H1 (cell line): ENCODE results near the gene NEK4. TPM values are rescaled to one million over a fixed set of nuclear protein-coding genes. Genes with fewer than 3 reads are reported as not detected.

Experiments
- CTCF ChIA-PET: fragments of 300-600 bp; sonication (Branson Sonifier 250); formaldehyde crosslinking; loops from one replicate; lab custom pipeline; 2021; ENCODE audit not compliant: partially characterized antibody; lab: Charles Lee
- POLR2A ChIA-PET: fragments of 300-600 bp; sonication (Branson Sonifier 250); formaldehyde crosslinking; loops from one replicate; lab custom pipeline; 2021; ENCODE audit warnings: inconsistent platforms; ENCODE audit not compliant: partially characterized antibody; lab: Charles Lee
- DNase-seq, 2 experiments: peaks; one replicate each; pipeline versions ENCODE4 v3.0.0 to v3.0.0-alpha.2; 2010 to 2022; ENCODE audit warnings: low spot score in 2 of 2, low read depth in 1 of 2, mixed read lengths in 1 of 2
- FAIRE-seq: peaks from 2 replicates; lab custom pipeline; 2011; peaks lifted over from hg19 to GRCh38; lab: Jason Lieb, UNC
- H2AFZ ChIP-seq: 2 replicates; pipeline ENCODE4 v1.8.1; 2012; ENCODE audit warnings: low read length, inconsistent platforms
- H2AK5ac ChIP-seq: 2 replicates; pipeline ENCODE4 v1.6.1; 2013; ENCODE audit warnings: low read depth, low read length
- H2BK120ac ChIP-seq: replicated peaks from 2 replicates; pipeline ENCODE3; 2013; ENCODE audit warnings: low read depth, low read length, inconsistent platforms
- H2BK12ac ChIP-seq: 2 replicates; pipeline ENCODE4 v1.6.1; 2013; ENCODE audit warnings: low read depth, low read length
- H2BK15ac ChIP-seq: 2 replicates; pipeline ENCODE4 v1.6.1; 2013; ENCODE audit warnings: low read length
- H2BK20ac ChIP-seq: 2 replicates; pipeline ENCODE4 v1.6.1; 2013; ENCODE audit warnings: low read length
- H2BK5ac ChIP-seq: 2 replicates; pipeline ENCODE4 v1.6.1; 2013; ENCODE audit warnings: low read depth, low read length
- H3K14ac ChIP-seq: 2 replicates; pipeline ENCODE4 v1.6.1; 2013; ENCODE audit warnings: inconsistent platforms; ENCODE audit not compliant: insufficient read length
- H3K18ac ChIP-seq: 2 replicates; pipeline ENCODE4 v1.6.1; 2013; ENCODE audit warnings: low read length; ENCODE audit errors: extremely low read depth
- H3K23ac ChIP-seq: 2 replicates; pipeline ENCODE4 v1.6.1; 2013; ENCODE audit warnings: inconsistent platforms; ENCODE audit not compliant: insufficient read length
- H3K23me2 ChIP-seq: 2 replicates; pipeline ENCODE4 v1.6.1; 2013; ENCODE audit warnings: low read depth, low read length
- H3K27ac ChIP-seq: 2 replicates; pipeline ENCODE4 v1.6.1; 2011; ENCODE audit warnings: low read depth, low read length, inconsistent platforms
- H3K27me3 ChIP-seq, 4 experiments: replicated peaks in 1 of 4; 1 replicate in 1 of 4; 2 replicates in 3 of 4; pipeline versions ENCODE4 v1.6.1 to v1.8.1; 2011 to 2013; ENCODE audit warnings: low read length in 3 of 4, mild to moderate bottlenecking in 3 of 4, inconsistent platforms in 2 of 4, mixed read lengths in 2 of 4, moderate library complexity in 1 of 4; ENCODE audit not compliant: control insufficient read depth in 3 of 4, insufficient read depth in 3 of 4; ENCODE audit errors: extremely low read depth in 1 of 4
- H3K36me3 ChIP-seq, 4 experiments: 2 replicates each; pipeline versions ENCODE4 v1.6.1 to v1.8.1; 2011 to 2013; ENCODE audit warnings: mild to moderate bottlenecking in 4 of 4, low read length in 3 of 4, moderate library complexity in 2 of 4, control low read depth in 1 of 4, inconsistent platforms in 1 of 4; ENCODE audit not compliant: insufficient read depth in 4 of 4, control insufficient read depth in 2 of 4
- H3K4ac ChIP-seq: replicated peaks from 2 replicates; pipeline ENCODE3; 2013; ENCODE audit warnings: low read length, low read depth, mixed read lengths, inconsistent platforms; ENCODE audit not compliant: insufficient read length
- H3K4me1 ChIP-seq, 4 experiments: replicated peaks in 1 of 4; 1 replicate in 1 of 4; 2 replicates in 3 of 4; pipeline versions ENCODE4 v1.6.1 to v1.8.1; 2011 to 2013; ENCODE audit warnings: low read length in 3 of 4, inconsistent platforms in 2 of 4, mixed read lengths in 1 of 4; ENCODE audit not compliant: insufficient read depth in 4 of 4, control insufficient read depth in 3 of 4
- H3K4me2 ChIP-seq, 2 experiments: 2 replicates each; pipeline versions ENCODE4 v1.6.1 to v1.8.1; 2011 to 2013; ENCODE audit warnings: low read depth in 2 of 2, low read length in 2 of 2, control low read depth in 1 of 2, inconsistent platforms in 1 of 2, mild to moderate bottlenecking in 1 of 2; ENCODE audit not compliant: insufficient read depth in 1 of 2
- H3K4me3 ChIP-seq, 4 experiments: fragments of 200-600, 300-600 bp in 1 of 4; sonication (generic), shearing (Covaris generic), sonication (Bioruptor Twin) in 1 of 4; 2 replicates each; pipeline versions ENCODE4 v1.5.1 to v1.8.1; 2011 to 2016; ENCODE audit warnings: low read length in 4 of 4, low read depth in 3 of 4, control low read depth in 2 of 4, inconsistent platforms in 2 of 4, mild to moderate bottlenecking in 2 of 4, mixed read lengths in 1 of 4, moderate library complexity in 1 of 4; ENCODE audit not compliant: insufficient read depth in 2 of 4; ENCODE audit errors: extremely low read depth in 1 of 4
- H3K56ac ChIP-seq: replicated peaks from 2 replicates; pipeline ENCODE3; 2013; ENCODE audit warnings: low read depth, mild to moderate bottlenecking, mixed read lengths, low read length, inconsistent platforms; ENCODE audit not compliant: insufficient read length
- H3K79me1 ChIP-seq: 2 replicates; pipeline ENCODE4 v1.6.1; 2013; ENCODE audit warnings: low read depth, low read length, control low read depth
- H3K79me2 ChIP-seq, 2 experiments: 2 replicates each; pipeline versions ENCODE4 v1.6.1 to v1.8.1; 2012 to 2013; ENCODE audit warnings: low read length in 2 of 2, mild to moderate bottlenecking in 2 of 2, inconsistent platforms in 1 of 2; ENCODE audit not compliant: insufficient read depth in 2 of 2, control insufficient read depth in 1 of 2
- H3K9ac ChIP-seq, 4 experiments: replicated peaks in 1 of 4; 1 replicate in 1 of 4; 2 replicates in 3 of 4; pipeline versions ENCODE4 v1.6.1 to v1.8.1; 2011 to 2013; ENCODE audit warnings: low read depth in 3 of 4, low read length in 3 of 4, control low read depth in 2 of 4, mild to moderate bottlenecking in 2 of 4, moderate library complexity in 2 of 4, inconsistent platforms in 1 of 4; ENCODE audit errors: extremely low read depth in 1 of 4
- H3K9me3 ChIP-seq, 2 experiments: 2 replicates each; pipeline versions ENCODE4 v1.6.1 to v1.8.1; 2012 to 2013; ENCODE audit warnings: mild to moderate bottlenecking in 2 of 2, moderate library complexity in 2 of 2, control low read depth in 1 of 2, inconsistent platforms in 1 of 2, low read depth in 1 of 2, low read length in 1 of 2, mixed read lengths in 1 of 2; ENCODE audit not compliant: insufficient read depth in 2 of 2
- H4K20me1 ChIP-seq, 2 experiments: replicated peaks in 1 of 2; 2 replicates each; pipeline versions ENCODE3 to v1.8.1; 2011 to 2013; ENCODE audit warnings: inconsistent platforms in 2 of 2, low read length in 2 of 2, mild to moderate bottlenecking in 1 of 2; ENCODE audit not compliant: insufficient read depth in 2 of 2, control insufficient read depth in 1 of 2
- H4K5ac ChIP-seq: 2 replicates; pipeline ENCODE4 v1.6.1; 2013; ENCODE audit warnings: low read length, low read depth, mixed read lengths, inconsistent platforms; ENCODE audit not compliant: insufficient read length
- H4K8ac ChIP-seq: 2 replicates; pipeline ENCODE4 v1.8.0; 2013; ENCODE audit warnings: mild to moderate bottlenecking, moderate library complexity, low read length, inconsistent platforms; ENCODE audit not compliant: insufficient read depth; ENCODE audit errors: extremely low read depth
- H4K91ac ChIP-seq: replicated peaks from 2 replicates; pipeline ENCODE3; 2013; ENCODE audit warnings: low read length, mixed read lengths, inconsistent platforms; ENCODE audit not compliant: insufficient read length
- ASH2L ChIP-seq: fragments of 200-600, 300-600 bp; sonication (generic); IDR thresholded peaks from one replicate; pipeline ENCODE4 v1.7.1; 2017; ENCODE audit warnings: low read length
- ATF3 ChIP-seq: IDR thresholded peaks from 2 replicates; pipeline ENCODE4 v1.6.1; 2011; ENCODE audit warnings: low read depth, mild to moderate bottlenecking, low read length; ENCODE audit not compliant: insufficient read depth
- BCL11A ChIP-seq, 2 experiments: IDR thresholded peaks; one replicate each; pipeline ENCODE4 v1.6.1; 2011; ENCODE audit warnings: low read depth in 2 of 2, low read length in 2 of 2, mild to moderate bottlenecking in 2 of 2
- CBX5 ChIP-seq: fragments of 300-800, 300-1000 bp; sonication (generic); IDR thresholded peaks from 2 replicates; pipeline ENCODE4 v1.7.1; 2016; ENCODE audit warnings: antibody characterized with exemption, low read length, low read depth
- CHD2 ChIP-seq: IDR thresholded peaks from 2 replicates; pipeline ENCODE4 v1.6.1; 2012; ENCODE audit warnings: low read length, improper control_type of control experiment
- CTCF ChIP-seq, 3 experiments: IDR thresholded peaks; 1 replicate in 2 of 3; 2 replicates in 1 of 3; pipeline versions ENCODE4 v1.5.1 to v1.6.1; 2011; ENCODE audit warnings: low read length in 3 of 3, mild to moderate bottlenecking in 3 of 3, inconsistent platforms in 2 of 3, low read depth in 1 of 3, moderate library complexity in 1 of 3; ENCODE audit not compliant: insufficient read depth in 1 of 3; ENCODE audit errors: control extremely low read depth in 1 of 3
- JUND ChIP-seq: IDR thresholded peaks from 2 replicates; pipeline ENCODE4 v1.6.1; 2011; ENCODE audit warnings: mild to moderate bottlenecking, improper control_type of control experiment, low read length
- PHF8 ChIP-seq: fragments of 200-600 bp; sonication (generic); conservative IDR thresholded peaks from 2 replicates; pipeline ENCODE4 v1.7.1; 2012; ENCODE audit warnings: low read depth, mild to moderate bottlenecking, inconsistent platforms, low read length, moderate library complexity
- RXRA ChIP-seq: IDR thresholded peaks from 2 replicates; pipeline ENCODE4 v1.6.1; 2011; ENCODE audit warnings: low read depth, mild to moderate bottlenecking, low read length, moderate library complexity; ENCODE audit not compliant: insufficient read depth
- WGBS, 2 experiments: shearing (Covaris generic) in 1 of 2; methylation state at CpG; one replicate each; pipeline versions ENCODE4 v1.1.6 to v1.1.7; 2013 to 2015; ENCODE audit warnings: low lambda C conversion rate in 2 of 2, mixed read lengths in 2 of 2, inconsistent platforms in 1 of 2, low coverage in 1 of 2, missing lambda C conversion rate in 1 of 2; ENCODE audit not compliant: insufficient replicate concordance in 2 of 2, insufficient coverage in 1 of 2, insufficient read length in 1 of 2; ENCODE audit errors: extremely low coverage in 1 of 2, missing lambda C conversion rate in 1 of 2; 5-methylcytosine and 5-hydroxymethylcytosine counted together
- polyA plus RNA-seq, 7 experiments: library from polyadenylated mRNA; depleted of rRNA in 3 of 7; stranded (reverse) in 5 of 7; unstranded in 2 of 7; fragments of >200 nt in 5 of 7; fragments of 200-250 nt in 2 of 7; gene quantifications; 1 replicate in 5 of 7; 2 replicates in 1 of 7; 4 replicates in 1 of 7; pipeline versions ENCODE4 v1.2.1 to v1.2.3, GENCODE V29; 2011 to 2013; ENCODE audit warnings: missing spikeins in 2 of 7, mixed read lengths in 2 of 7
- total RNA-seq: library from RNA; stranded (reverse); fragmentation: NEBNext Ultra II Directional; extraction: Animal tissue kit (Norgen Biotek cat#: 25700); gene quantifications from 2 replicates; pipeline ENCODE4 v1.2.1, GENCODE V29; 2021

Gene NEK4
- total and polyA plus RNA-seq, 2 of the 8 experiments (the other 6 are each of a cell fraction or from before 2014, with no cell fraction given), result 7.5 to 40.0 TPM

- H3K27ac ChIP-seq, result no peak overlapping the region
- TF ChIP-seq PHF8 (no peak), BCL11A (IDR thresholded peaks at IDR 0.05; ENCODE audit: low read depth in 2 of 2, low read length in 2 of 2) (no peak), JUND (no peak), CHD2 (no peak), ASH2L (no peak), ATF3 (no peak), CTCF (IDR thresholded peaks at IDR 0.05; ENCODE audit: control extremely low read depth in 1 of 3, insufficient read depth in 1 of 3, low read depth in 1 of 3, low read length in 3 of 3) (no peak), CBX5 (no peak), RXRA (no peak)
Observed at GRCh38 chr3:52805270-52806039, 34.7 kb upstream of the NEK4 start.

More at GRCh38 chr3:52805270-52806039, 34.7 kb upstream of the NEK4 start:
- no peaks in the 10 kb centered on the region for H3K9me3 ChIP-seq
- no peak overlapping the region for H2BK120ac ChIP-seq
- no peak overlapping the region for H3K18ac ChIP-seq
- H3K23ac ChIP-seq, result no peak overlapping the region
- H2BK12ac ChIP-seq, result no peak overlapping the region
- no peaks in the 10 kb centered on the region for H3K79me2 ChIP-seq
- FAIRE-seq (no peak), DNase-seq (no peak)
- whole genome bisulfite sequencing, 2 experiments, result 89% methylated on average over 17 of the region's 19 CpGs; no CpG with 5 or more reads in 1 of the 2 experiments
- no peak overlapping the region for H3K4ac ChIP-seq
- H3K56ac ChIP-seq, result no peak overlapping the region
- no peak overlapping the region for H2AK5ac ChIP-seq
- H3K4me1 ChIP-seq, result no peaks in the 10 kb centered on the region
- H2BK20ac ChIP-seq, result no peak overlapping the region
- H3K4me3 ChIP-seq, result no peak overlapping the region
- no peak overlapping the region for H4K5ac ChIP-seq
- no peak overlapping the region for H3K4me2 ChIP-seq
- ChIA-PET POLR2A (interaction anchor here (1.1 kb wide), 1 partner anchor 13 kb away, joined by 3 read pairs; no protein-coding TSS in a partner anchor), CTCF (interaction anchor here (1.3 to 1.5 kb wide), 2 partner anchors 13 to 16 kb away, joined by 7 to 8 read pairs; no protein-coding TSS in a partner anchor)
- no peak overlapping the region for H2AFZ ChIP-seq
- no peaks in the 10 kb centered on the region; a peak in 1 of 7 replicates for H3K27me3 ChIP-seq
- H2BK5ac ChIP-seq, result no peak overlapping the region
- H3K9ac ChIP-seq, result no peak overlapping the region
- no peak overlapping the region for H3K14ac ChIP-seq
- H3K23me2 ChIP-seq, result peaks cover 5% of the 10 kb centered on the region; the same call in 1 of the 2 replicates
- H3K36me3 ChIP-seq, result no peaks in the 10 kb centered on the region
- H4K8ac ChIP-seq, result peak overlapping the region; percentile 77; the same call in 1 of the 2 replicates
- no peak overlapping the region for H2BK15ac ChIP-seq
- H4K20me1 ChIP-seq, result peaks cover 0 to 2% of the 10 kb centered on the region in 2 experiments
- no peak overlapping the region for H4K91ac ChIP-seq
- no peaks in the 10 kb centered on the region for H3K79me1 ChIP-seq
